SK-N-MC (cell line): ENCODE measurements around the gene PRPF6.

Experiments
- EZH2 ChIP-seq: fragments of 200-600 bp; sonication (generic); IDR thresholded peaks from one replicate; pipeline ENCODE4 v1.6.1; 2017; ENCODE audit warnings: antibody characterized with exemption
- POLR2AphosphoS5 ChIP-seq: IDR thresholded peaks from 2 replicates; pipeline ENCODE4 v1.6.1; 2012; ENCODE audit warnings: mild to moderate bottlenecking, low read depth, low read length, borderline replicate concordance

DNA sequence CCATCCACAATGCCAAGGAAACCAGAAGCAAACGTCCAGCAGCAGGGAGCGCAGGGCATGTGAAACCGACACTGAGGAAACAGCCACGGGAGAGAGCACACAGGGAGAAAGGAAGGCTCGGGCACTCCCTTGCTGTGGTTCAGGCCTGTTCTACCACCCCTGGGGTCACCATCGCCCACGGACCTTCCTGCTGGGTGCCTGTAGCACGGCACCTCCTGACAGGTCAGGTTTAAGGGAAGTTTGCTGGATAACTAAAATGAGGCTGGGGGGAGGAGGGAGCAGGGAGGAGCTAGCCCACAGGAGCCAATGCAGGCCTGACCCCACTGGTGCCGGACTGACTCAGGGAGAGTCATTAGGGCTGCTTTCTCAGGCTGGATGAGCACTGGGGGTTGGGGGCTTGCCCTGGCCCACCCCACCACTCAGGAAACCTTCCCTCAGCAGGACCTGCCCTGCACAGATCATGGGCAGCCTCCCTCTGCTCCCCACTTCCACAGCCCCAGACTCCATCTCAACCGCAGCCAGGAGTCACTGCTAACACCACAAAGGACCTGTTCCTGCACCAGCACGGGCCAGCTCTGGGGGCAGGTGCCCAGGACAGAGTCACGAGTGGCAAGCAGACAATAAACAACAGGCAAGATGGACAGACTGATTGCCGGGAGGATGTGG is 27.0 kb upstream of the PRPF6 start:
- TF ChIP-seq EZH2 (no peak), POLR2AphosphoS5 (no peak)
